ENCODE results near the gene SOX10.

Gene SOX10

DNA sequence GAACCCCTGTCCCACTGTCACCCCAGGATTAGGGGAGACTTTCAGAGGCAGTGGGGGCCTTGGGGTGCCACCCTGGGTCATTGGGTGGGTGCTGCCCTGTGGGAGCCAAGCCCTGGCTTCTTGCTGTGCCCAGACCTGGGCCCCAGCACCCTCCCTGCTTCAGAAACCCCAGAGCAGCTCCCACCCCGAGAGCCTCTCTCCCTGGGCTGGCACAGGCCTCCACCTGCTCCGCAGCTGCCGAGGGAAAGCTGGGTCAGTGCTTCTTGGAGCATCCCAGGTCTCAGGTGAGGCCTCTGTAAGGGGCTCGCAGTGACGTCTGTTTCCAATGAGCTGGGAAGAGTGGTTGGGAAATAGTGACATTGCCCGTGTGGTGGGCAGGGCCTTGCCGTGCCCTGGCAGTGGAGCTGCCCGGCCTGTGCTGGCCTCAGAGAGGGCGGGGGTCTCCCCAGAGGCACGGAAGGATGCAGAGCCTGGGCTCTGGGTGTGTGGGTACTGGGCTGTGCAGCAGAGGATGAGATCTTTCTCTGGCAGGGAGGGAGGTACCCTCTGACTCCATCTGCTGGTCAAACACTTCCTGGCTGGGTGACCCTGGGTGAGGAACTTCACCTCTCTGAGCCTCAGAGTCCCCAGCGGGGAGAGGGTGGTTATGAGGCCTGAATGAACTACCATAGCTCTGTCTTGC is 53.9 kb downstream of the SOX10 start:
- no peak for DNase-seq (ENCODE audit: low spot score)

DNA sequence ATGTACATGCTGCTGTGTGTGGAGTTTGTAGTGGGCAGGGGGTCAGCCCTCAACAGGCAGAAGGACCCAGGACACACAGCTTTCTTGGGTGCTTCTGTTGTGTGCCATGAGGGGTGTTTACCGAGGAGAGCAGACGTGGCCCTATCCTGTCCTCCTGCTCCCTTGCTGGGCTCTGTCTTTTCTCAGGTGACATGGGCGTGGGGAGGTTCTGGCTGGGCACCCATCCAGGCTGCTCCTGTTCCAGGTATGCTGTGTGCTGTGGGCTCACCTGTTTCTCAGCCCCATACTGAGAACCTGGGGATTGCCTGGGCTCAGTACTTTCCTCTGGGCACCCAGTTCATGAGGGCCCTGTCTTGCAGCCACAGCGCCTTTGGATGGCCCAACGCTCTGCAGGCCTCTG is 55.0 kb downstream of the SOX10 start:
- no peak for DNase-seq (ENCODE audit: low spot score)

DNA sequence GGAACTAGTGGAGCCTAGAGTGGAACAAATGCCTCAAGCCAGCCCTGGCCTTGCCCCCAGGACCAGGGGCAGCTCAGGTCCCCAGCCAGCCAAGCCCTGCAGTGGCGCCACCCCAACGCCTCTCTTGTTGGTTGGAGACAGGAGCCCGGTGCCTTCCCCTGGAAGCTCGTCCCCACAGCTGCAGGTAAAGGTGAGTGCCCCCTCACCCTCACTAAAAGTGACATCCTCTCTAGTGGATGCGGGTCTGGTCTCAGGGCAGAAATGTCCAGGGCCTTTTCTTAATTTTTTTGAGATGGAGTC is 56.8 kb downstream of the SOX10 start:
- no peak for DNase-seq (ENCODE audit: low spot score)

DNA sequence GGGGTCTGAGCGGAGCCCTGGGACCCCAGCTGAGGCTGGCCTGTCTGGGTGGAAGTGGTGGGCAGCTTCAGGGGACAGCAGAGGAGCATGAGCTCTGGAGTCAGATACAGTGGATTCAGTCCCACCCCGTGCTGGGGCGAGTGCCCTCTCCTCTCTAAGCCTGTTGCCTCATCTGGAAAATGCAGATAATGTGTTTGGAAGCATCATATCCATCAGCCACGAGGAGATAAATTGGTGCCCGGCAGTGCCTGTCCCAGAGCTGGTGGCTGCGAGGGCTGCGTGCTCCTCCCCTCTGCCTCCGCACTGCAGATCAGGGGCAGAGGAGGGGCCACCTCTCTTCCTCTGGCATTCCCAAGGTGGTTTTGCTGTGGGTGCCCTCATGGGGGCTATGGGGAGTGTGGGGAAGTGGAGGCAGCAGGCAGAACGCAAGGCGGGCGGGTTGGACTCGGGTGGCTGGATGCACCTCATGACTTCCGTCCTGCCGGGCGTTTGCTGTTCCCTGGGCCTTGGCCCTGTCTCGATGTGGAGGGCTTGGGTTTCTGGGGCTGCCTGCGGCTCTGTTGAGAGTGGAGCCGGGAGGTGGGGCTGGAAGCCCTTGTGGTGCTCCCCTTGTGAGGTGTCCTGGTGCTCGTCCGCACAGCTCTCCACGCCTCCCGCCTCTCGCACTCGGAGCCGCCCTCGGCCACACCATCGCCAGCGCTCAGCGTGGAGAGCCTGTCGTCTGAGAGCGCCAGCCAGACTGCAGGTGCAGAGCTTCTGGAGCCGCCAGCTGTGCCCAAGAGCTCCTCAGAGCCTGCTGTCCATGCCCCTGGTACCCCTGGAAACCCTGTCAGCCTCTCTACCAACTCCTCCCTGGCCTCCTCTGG is 57.4 kb downstream of the SOX10 start:
- DNase-seq (ENCODE audit: low spot score), result no peak

DNA sequence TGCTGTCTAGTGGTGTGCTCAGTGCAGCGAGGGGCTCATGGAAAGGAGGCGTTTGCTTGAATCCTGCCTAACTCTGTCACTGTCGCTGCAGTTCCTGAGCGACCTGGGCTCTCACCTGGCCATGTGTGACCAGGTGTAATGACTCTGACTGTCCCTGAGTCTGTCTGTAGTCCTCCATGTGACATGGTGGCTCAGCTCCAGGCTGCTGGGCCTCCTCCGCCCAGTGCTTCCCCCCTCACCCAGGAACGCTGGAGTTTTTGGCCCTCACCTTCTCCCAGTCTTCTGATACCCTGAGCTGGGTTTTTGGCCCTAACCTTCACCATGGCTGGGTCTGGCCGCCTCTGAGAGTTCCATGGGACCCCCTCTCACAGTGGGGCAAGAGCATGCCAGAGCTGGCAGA is 58.0 kb downstream of the SOX10 start:
- DNase-seq (ENCODE audit: low spot score), result no peak

DNA sequence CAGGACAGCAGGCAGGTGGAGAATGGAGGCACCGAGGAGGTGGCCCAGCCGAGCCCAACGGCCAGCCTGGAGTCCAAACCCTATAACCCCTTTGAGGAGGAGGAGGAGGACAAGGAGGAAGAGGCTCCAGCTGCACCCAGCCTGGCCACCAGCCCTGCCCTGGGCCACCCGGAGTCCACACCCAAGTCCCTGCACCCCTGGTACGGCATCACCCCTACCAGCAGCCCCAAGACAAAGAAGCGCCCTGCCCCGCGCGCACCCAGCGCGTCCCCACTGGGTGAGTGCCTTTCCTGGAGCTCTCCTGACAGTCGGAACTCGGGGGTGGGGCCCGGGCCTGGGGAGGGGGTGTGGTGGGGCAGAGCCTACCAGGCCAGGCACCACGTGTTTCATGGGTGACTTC is 58.6 kb downstream of the SOX10 start:
- no peak for DNase-seq (ENCODE audit: low spot score)

DNA sequence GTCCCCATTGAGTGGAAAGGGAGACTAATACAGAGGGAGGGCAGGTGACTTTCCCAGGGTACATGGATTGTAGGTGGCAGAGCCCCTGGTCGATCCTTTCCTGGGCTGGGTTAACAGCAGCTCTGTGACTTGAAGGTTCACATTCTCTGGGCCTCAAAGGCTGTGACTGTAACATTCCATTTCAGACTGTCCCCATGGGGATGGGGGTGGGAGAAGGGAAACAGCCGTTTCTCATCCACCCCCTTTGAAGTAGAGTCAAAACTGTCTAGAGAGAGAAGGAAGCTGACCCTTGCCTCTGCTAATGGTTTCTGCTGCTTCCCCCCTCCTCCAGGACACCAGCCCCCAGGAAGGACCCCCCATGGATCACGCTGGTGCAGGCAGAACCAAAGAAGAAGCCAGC is 59.0 kb downstream of the SOX10 start:
- no peak for DNase-seq (ENCODE audit: low spot score)

DNA sequence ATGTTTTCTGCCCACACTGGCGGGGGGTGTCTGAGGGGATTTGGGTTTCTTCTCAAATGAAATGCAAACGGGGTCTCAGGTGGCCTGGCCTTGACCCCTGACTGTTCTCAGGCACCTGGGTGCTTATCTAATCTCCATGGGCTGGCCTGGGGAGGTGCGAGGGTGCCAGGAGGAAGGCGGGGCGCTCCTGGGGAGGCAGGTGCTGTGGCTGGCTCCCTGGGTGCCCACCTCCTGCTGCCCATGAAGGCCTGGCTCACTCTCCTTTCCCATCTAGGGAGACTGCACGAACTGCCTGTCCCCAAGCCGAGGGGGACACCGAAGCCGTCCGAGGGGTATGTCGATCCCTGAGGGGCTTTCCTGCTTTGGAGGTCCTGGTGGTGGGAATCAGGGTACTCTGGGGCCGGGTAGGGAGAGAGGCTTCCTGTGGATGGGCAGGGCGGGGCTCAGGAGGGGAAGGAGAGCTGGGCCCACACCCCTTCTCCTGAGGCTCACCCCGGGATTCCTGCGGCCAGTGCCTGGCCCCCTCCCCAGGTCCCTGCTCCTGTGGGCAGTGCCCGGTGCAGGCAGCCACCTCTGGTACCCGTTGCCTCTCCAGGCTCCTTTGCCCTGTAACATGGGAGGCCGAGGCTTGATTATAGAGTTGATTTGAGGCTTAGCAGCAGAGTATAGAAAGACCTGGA is 59.8 kb downstream of the SOX10 start:
- DNase-seq (ENCODE audit: low spot score), result no peak

DNA sequence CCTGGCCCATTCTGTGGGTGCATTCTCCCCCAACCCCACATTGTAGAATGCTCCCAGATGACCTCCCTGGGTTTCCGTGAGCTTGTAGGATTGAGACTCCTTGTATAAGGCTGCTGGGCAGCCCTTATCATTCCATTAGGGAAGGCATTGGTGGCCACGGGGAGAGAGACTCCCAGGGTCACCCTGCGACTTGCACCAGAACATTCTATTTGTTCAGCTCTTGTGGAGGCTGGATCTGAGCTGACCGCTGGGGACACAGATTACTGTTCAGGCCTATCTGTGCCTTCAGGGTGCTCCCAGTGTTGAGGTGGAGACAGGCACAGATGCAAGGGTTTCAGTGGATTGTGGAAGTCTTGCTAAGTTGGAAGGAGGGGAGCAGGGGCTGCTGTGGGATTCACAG is 60.4 kb downstream of the SOX10 start:
- DNase-seq (ENCODE audit: low spot score), result no peak
